WERI-Rb-1 (cell line): ENCODE results near the gene RPIA.
"Not testable (repeated sequence)": the region's sequence is repeated elsewhere in the genome, so short reads cannot be mapped to it uniquely, and the experiment has no call there.

ENCODE experiments used
- DNase-seq: peaks from one replicate; pipeline ENCODE4 v3.0.0-alpha.2; 2020
- H3K27ac ChIP-seq: fragments of 250-450 bp; sonication (Bioruptor Pico); 2 replicates; pipeline ENCODE4 v1.5.1; 2020; ENCODE audit warnings: mild to moderate bottlenecking, moderate library complexity
- H3K27me3 ChIP-seq: fragments of 250-450 bp; sonication (Bioruptor Pico); 2 replicates; pipeline ENCODE4 v1.5.1; 2021; ENCODE audit warnings: mild to moderate bottlenecking, low read depth, moderate library complexity; ENCODE audit not compliant: insufficient read depth, severe bottlenecking
- H3K36me3 ChIP-seq: fragments of 250-450 bp; sonication (Bioruptor Pico); 2 replicates; pipeline ENCODE4 v1.5.1; 2020; ENCODE audit warnings: mild to moderate bottlenecking, moderate library complexity
- H3K4me3 ChIP-seq: 2 replicates; pipeline ENCODE4 v1.5.1; 2011; ENCODE audit warnings: low read depth, mild to moderate bottlenecking, control low read depth, low read length
- H3K9me3 ChIP-seq: fragments of 250-450 bp; sonication (Bioruptor Pico); 2 replicates; pipeline ENCODE4 v1.5.1; 2021; ENCODE audit warnings: mild to moderate bottlenecking, moderate library complexity; ENCODE audit not compliant: severe bottlenecking
- TF ChIP-seq, protein P1 (sequence below): IDR thresholded peaks from 2 replicates; pipeline ENCODE4 v1.5.1; 2011; ENCODE audit warnings: low read depth, mild to moderate bottlenecking, control low read depth, inconsistent platforms, low read length

RPIA gene

DNA sequence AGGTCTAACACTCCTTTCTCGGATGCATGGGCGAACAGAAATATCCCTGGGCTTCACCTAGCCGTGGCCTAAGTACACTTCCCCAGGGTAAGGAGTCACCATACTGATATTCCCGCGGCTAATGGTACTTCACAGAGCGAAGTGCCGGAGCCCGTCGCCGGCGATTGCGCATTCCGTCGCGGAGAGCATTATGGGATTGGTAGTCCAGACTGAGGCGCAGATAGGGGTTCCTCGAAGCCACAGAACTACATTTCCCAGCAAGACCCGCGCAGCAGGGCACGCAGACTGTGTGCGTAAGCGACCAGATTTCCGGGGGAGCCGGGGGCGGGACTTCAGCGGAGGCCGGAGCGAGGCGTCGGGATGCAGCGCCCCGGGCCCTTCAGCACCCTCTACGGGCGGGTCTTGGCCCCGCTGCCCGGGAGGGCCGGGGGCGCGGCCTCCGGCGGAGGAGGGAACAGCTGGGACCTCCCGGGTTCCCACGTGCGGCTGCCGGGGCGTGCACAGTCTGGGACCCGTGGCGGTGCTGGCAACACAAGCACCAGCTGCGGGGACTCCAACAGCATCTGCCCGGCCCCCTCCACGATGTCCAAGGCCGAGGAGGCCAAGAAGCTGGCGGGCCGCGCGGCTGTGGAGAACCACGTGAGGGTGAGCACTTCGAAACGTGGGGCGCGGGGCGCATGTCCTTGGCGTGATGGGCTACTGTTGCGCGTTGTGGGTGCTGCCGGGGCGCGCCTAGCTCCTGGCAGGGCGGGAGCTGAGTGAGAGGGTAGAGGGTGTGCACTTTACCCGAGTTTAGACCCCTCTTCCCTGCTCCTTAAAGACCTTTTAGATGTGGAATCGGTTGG is at the start of gene RPIA:
TSS of gene RPIA (plus strand) at position 335 of the 845 bp plus-strand sequence. CDS start at position 361, 26 bp downstream.
- Histone ChIP-seq H3K27me3 (no peaks in the 10 kb centered on the region), H3K27ac (peak within 1 kb of the TSS; percentile 53), H3K4me3 (peak within 1 kb of the TSS; percentile 68), H3K36me3 (no peaks in the 10 kb centered on the region), H3K9me3 (no peaks in the 10 kb centered on the region)
- peak; percentile 98 for DNase-seq
- TF ChIP-seq, protein P1, sequence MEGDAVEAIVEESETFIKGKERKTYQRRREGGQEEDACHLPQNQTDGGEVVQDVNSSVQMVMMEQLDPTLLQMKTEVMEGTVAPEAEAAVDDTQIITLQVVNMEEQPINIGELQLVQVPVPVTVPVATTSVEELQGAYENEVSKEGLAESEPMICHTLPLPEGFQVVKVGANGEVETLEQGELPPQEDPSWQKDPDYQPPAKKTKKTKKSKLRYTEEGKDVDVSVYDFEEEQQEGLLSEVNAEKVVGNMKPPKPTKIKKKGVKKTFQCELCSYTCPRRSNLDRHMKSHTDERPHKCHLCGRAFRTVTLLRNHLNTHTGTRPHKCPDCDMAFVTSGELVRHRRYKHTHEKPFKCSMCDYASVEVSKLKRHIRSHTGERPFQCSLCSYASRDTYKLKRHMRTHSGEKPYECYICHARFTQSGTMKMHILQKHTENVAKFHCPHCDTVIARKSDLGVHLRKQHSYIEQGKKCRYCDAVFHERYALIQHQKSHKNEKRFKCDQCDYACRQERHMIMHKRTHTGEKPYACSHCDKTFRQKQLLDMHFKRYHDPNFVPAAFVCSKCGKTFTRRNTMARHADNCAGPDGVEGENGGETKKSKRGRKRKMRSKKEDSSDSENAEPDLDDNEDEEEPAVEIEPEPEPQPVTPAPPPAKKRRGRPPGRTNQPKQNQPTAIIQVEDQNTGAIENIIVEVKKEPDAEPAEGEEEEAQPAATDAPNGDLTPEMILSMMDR: peak; percentile 74

DNA sequence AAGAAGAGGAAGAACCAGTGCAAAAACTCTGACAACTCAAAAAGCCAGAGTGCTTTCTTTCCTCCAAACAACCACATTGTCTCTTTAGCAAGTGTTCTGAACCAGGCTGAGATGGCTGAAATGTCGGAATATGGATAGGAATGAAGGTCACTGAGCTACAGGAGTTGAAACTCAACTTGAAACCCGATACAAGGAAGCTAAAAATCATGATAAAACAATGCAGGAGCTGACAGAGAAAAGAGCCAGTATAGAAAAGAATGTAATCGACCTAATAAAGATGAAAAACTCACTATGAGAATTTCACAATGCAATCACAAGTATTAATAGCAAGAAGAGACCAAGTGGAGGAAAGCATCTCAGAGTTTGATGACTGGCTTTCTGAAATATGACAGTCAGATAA is 49.2 kb upstream of the RPIA start:
- Histone ChIP-seq H3K4me3 (no peak overlapping the region), H3K36me3 (no peaks in the 10 kb centered on the region), H3K9me3 (no peaks in the 10 kb centered on the region), H3K27ac (no peak overlapping the region), H3K27me3 (no peaks in the 10 kb centered on the region)
- TF ChIP-seq, protein P1: no peak
- DNase-seq: no peak

DNA sequence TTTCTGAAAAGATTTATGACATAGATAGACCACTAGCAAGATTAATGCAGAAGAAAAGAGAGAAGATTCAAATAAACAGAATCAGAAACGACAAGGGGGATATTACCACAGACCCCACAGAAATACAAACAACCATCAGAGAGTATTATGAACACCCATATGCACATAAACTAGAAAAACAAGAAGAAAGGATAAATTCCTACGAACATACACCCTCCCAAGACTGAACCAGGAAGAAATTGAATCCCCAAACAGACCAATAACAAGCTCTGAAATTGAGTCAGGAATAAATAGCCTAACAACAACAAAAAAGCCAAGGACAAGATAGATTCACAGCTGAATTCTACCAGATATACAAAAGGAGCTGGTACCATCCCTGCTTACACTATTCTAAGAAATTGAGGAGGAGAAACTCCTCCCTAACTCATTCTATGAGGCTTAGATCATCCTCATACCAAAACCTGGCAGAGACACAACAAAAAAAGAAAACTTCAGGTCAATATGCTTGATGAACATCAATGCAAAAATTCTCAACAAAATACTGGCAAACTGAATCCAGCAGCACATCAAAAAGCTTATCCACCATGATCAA is 46.1 kb upstream of the RPIA start:
- DNase-seq, H3K27me3 ChIP-seq, H3K36me3 ChIP-seq, H3K27ac ChIP-seq, H3K4me3 ChIP-seq, H3K9me3 ChIP-seq: not testable (repeated sequence)

DNA sequence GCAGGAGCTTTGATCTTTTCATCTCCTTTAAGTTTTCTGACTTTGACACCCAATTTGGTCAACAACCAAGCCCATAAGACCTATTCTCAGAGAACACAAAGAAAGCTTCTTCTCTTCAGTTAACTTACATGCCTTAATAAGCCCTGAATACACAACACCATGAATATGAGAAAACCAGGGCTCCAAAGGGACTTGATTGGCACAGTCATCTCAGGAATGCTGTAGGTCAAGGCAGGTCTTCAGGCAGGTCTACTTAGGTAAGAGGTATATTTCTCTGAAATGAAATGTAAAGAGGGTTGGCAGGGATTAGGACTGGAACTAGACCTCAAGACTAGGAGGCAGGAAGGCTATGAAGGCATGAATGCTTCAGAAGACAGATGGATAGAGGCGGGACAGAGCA is 39.8 kb upstream of the RPIA start:
- TF ChIP-seq, protein P1: no peak
- Histone ChIP-seq H3K27ac (no peak overlapping the region), H3K4me3 (no peak overlapping the region), H3K36me3 (no peaks in the 10 kb centered on the region), H3K27me3 (no peaks in the 10 kb centered on the region), H3K9me3 (no peaks in the 10 kb centered on the region)
- DNase-seq: no peak

DNA sequence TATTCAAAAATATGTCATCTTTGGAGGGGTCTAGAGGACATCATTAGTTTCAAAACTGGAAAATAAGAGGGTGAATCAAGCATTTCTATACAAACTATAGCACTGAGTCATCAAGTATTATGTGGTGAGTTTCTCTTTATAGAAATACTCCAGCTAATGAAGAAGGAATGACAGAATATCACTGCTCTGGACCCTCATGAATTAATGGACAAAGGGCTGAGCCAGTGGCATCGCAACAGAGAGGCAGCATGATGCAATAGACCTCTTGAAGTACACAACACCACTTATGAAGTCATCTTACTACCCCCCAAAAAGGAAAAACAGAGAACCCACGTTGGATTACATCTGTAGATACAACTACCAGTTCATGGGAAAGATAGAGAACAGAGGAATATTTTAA is 36.8 kb upstream of the RPIA start:
- DNase-seq: no peak
- Histone ChIP-seq H3K9me3 (no peaks in the 10 kb centered on the region), H3K27ac (no peak overlapping the region), H3K4me3 (no peak overlapping the region), H3K27me3 (no peaks in the 10 kb centered on the region), H3K36me3 (no peaks in the 10 kb centered on the region)
- TF ChIP-seq, protein P1: no peak

DNA sequence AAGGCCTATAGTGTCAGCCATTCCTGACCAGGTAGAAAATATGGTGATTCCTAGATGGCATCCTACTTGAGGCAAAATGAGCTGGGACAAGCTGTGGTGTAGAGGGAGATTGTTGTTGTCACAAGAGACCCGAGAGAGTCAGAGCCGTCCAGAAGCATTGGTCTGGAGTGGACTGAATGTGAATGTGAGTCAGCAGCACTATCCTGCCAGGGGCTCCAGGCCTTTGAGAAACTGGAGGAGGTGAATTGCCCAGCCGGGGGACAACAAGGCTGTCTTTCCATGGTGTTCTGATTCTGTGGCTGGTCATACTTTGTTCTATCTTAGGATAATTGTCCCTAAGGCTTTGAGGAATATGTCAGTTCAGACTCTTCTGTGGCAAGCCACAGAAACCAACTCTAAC is 34.8 kb upstream of the RPIA start:
- TF ChIP-seq, protein P1: no peak
- no peak for DNase-seq
- Histone ChIP-seq H3K27me3 (no peaks in the 10 kb centered on the region), H3K36me3 (no peaks in the 10 kb centered on the region), H3K4me3 (no peak overlapping the region), H3K27ac (no peak overlapping the region), H3K9me3 (peaks cover 2% of the 10 kb centered on the region)
